Transverse colon (tissue), 4 donors: ENCODE measurements around the gene MME. TPM values are rescaled to one million over a fixed set of nuclear protein-coding genes. Genes with fewer than 3 reads are reported as not detected.

ENCODE experiments used
- DNase-seq: peaks from one replicate; pipeline ENCODE4 v3.0.0-alpha.2; 2019
- H3K27ac ChIP-seq, 4 donors: fragments of 200-600 bp; sonication (generic); 2 replicates each; pipeline ENCODE4 v1.5.1; 2016 to 2018; ENCODE audit warnings: inconsistent platforms in 4 of 4
- H3K27me3 ChIP-seq: fragments of 200-600 bp; sonication (generic); 2 replicates; pipeline ENCODE4 v1.5.1; 2017; ENCODE audit warnings: inconsistent platforms
- H3K36me3 ChIP-seq, 4 donors: fragments of 200-600 bp; sonication (generic); 2 replicates each; pipeline ENCODE4 v1.5.1; 2017 to 2019; ENCODE audit warnings: inconsistent platforms in 4 of 4
- H3K4me1 ChIP-seq, 4 donors: fragments of 200-600 bp; sonication (generic); 2 replicates each; pipeline ENCODE4 v1.5.1; 2017 to 2020; ENCODE audit warnings: inconsistent platforms in 4 of 4
- H3K4me3 ChIP-seq, 4 donors: fragments of 200-600 bp; sonication (generic); 1 replicate in 1 of 4; 2 replicates in 3 of 4; pipeline versions ENCODE4 v1.5.1 to v1.6.1; 2017 to 2019; ENCODE audit warnings: inconsistent platforms in 4 of 4
- H3K9me3 ChIP-seq, 2 donors: fragments of 200-600 bp; sonication (generic); 2 replicates each; pipeline ENCODE4 v1.5.1; 2017 to 2019; ENCODE audit warnings: inconsistent platforms in 2 of 2
- EP300 ChIP-seq: sonication (generic); formaldehyde crosslinking; IDR thresholded peaks from one replicate; pipeline ENCODE4 v1.6.1; 2017; ENCODE audit warnings: antibody characterized with exemption, low read depth
- POLR2A ChIP-seq: fragments of 450-650 bp; IDR thresholded peaks from one replicate; pipeline ENCODE4 v1.6.1; 2016; ENCODE audit warnings: antibody characterized with exemption, mild to moderate bottlenecking, moderate library complexity
- POLR2AphosphoS5 ChIP-seq, 3 donors: sonication (generic); formaldehyde crosslinking; IDR thresholded peaks; one replicate each; pipeline ENCODE4 v1.6.1; 2016; ENCODE audit warnings: antibody characterized with exemption in 3 of 3
- WGBS, 2 donors: methylation state at CpG; one replicate each; pipeline ENCODE4 v1.1.5; 2018; ENCODE audit warnings: low coverage in 1 of 2; 5-methylcytosine and 5-hydroxymethylcytosine counted together
- in situ Hi-C, 4 donors: fragments of 200-750 bp; cut with MboI; loops; one replicate each; pipeline versions ENCODE4 v1.15.0 to v1.15.1; 2017; ENCODE audit warnings: low sequenced_read_pairs in 3 of 4, low pct_ligation_motif_present in 1 of 4, low pct_unique_long_range_greater_than_20kb in 1 of 4
- intact Hi-C: fragments of 100-400 bp; cut with DNase I; formaldehyde crosslinking; loops from one replicate; pipeline ENCODE4 v1.15.1; 2023; ENCODE audit warnings: low total_unique reads
- total RNA-seq, 4 donors: library from RNA; depleted of rRNA; stranded (reverse); fragments of >200 nt; gene quantifications; one replicate each; pipeline ENCODE4 v1.1.0, GENCODE V29; 2016
- TF ChIP-seq, protein P1 (sequence below), 5 experiments: fragments of 200-600 bp in 3 of 5; fragments of 450-650 bp in 2 of 5; sonication (generic) in 3 of 5; IDR thresholded peaks; 1 replicate in 2 of 5; 2 replicates in 3 of 5; pipeline ENCODE4 v1.5.1; 2016 to 2017; ENCODE audit warnings: antibody characterized with exemption in 5 of 5, inconsistent platforms in 3 of 5, mild to moderate bottlenecking in 2 of 5, moderate library complexity in 1 of 5

The MME gene
- total RNA-seq, 4 donors from 2014 or later = 0.82 to 1.1 (median 0.95) TPM; not detected in 1

GRCh38 chr3:155035553-155035952 is 44.6 kb upstream of the MME start:
- no peak for DNase-seq
- H3K4me3 ChIP-seq = no peak overlapping the region
- no peaks in the 10 kb centered on the region for H3K9me3 ChIP-seq
- intact Hi-C loops (no loop called here), in situ Hi-C loops (loop anchor here in 1 of 4 donors (25.0 kb wide), 1 partner anchor 98 kb away; no protein-coding TSS in a partner anchor)
- H3K27ac ChIP-seq = no peak overlapping the region
- WGBS, 2 donors = 82 to 100% methylated on average over 2 of the region's 2 CpGs
- no peaks in the 10 kb centered on the region for H3K27me3 ChIP-seq
- H3K4me1 ChIP-seq = no peaks in the 10 kb centered on the region
- H3K36me3 ChIP-seq = no peaks in the 10 kb centered on the region
- TF ChIP-seq EP300 (no peak), POLR2A (no peak), POLR2AphosphoS5 (IDR thresholded peaks at IDR 0.05) (no peak)
- TF ChIP-seq, protein P1, sequence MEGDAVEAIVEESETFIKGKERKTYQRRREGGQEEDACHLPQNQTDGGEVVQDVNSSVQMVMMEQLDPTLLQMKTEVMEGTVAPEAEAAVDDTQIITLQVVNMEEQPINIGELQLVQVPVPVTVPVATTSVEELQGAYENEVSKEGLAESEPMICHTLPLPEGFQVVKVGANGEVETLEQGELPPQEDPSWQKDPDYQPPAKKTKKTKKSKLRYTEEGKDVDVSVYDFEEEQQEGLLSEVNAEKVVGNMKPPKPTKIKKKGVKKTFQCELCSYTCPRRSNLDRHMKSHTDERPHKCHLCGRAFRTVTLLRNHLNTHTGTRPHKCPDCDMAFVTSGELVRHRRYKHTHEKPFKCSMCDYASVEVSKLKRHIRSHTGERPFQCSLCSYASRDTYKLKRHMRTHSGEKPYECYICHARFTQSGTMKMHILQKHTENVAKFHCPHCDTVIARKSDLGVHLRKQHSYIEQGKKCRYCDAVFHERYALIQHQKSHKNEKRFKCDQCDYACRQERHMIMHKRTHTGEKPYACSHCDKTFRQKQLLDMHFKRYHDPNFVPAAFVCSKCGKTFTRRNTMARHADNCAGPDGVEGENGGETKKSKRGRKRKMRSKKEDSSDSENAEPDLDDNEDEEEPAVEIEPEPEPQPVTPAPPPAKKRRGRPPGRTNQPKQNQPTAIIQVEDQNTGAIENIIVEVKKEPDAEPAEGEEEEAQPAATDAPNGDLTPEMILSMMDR (IDR thresholded peaks at IDR 0.05) = no peak

DNA sequence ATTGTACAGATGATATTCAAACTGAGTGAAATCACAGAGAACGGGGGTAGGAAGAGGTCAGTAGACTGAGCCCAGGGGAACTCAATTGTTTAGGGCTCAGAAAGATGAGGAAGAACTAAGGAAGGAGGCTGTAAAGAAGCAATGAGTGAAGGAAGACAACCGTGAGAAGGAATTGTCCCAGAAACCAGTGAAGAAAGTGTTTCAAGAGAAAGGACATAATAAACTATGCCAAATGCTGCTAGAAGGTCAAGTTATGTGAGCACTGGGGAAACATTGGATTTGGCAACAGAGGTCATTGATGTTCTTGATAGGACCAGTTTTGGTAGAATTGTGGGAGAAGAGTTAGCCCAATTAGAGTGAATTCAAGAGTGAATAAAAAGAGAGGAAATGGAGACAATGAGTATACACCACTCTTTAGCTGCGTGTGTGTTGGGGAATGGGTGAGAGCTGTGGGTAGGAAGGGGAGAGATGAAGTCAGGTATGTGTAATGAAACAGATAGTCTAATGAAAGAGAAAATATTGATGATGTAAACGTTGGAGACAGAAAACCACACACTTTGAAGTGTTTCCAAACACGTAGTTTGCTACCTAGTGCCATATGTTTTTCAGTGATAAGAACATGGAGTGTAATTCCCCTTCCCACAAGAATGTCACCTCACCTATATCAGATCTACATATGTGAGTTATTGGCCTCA is 42.5 kb upstream of the MME start:
- 71 to 79% methylated on average over 5 of the region's 5 CpGs for WGBS, 2 donors
- no peaks in the 10 kb centered on the region for H3K4me1 ChIP-seq
- H3K27me3 ChIP-seq = no peaks in the 10 kb centered on the region
- H3K36me3 ChIP-seq = no peaks in the 10 kb centered on the region
- in situ Hi-C loops = loop anchor here in 1 of 4 donors (25.0 kb wide), 1 partner anchor 100 kb away; no protein-coding TSS in a partner anchor
- intact Hi-C loops = no loop called here
- no peak for TF ChIP-seq POLR2AphosphoS5 (IDR thresholded peaks at IDR 0.05)
- TF ChIP-seq POLR2A = no peak
- TF ChIP-seq, protein P1 (IDR thresholded peaks at IDR 0.05) = no peak
- no peak for TF ChIP-seq EP300
- no peaks in the 10 kb centered on the region for H3K9me3 ChIP-seq
- DNase-seq = no peak
- no peak overlapping the region for H3K27ac ChIP-seq
- H3K4me3 ChIP-seq = no peak overlapping the region

DNA sequence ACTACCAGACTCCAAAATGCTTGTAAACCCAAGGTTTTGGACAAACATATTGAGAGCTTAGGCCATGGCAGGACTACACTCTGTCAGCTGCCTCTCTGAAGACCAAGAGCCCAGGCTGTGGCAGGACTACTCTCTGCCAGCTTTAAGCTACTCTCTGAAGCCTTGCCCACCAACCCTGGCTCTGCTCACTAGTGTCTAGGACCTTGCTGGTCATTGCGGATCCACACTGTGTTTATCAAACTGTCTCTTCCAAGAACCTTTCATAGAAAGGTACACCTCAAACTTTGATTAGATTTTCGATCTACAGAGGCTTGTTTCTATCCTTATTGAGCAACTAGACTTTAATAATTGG is 41.9 kb upstream of the MME start:
- no peak for DNase-seq
- H3K27ac ChIP-seq = no peak overlapping the region
- in situ Hi-C loops (loop anchor here in 1 of 4 donors (25.0 kb wide), 1 partner anchor 101 kb away; no protein-coding TSS in a partner anchor), intact Hi-C loops (no loop called here)
- 67 to 81% methylated on average over 1 to 2 of the region's 2 CpGs for WGBS, 2 donors
- no peaks in the 10 kb centered on the region for H3K27me3 ChIP-seq
- H3K36me3 ChIP-seq = no peaks in the 10 kb centered on the region
- no peaks in the 10 kb centered on the region for H3K9me3 ChIP-seq
- no peaks in the 10 kb centered on the region for H3K4me1 ChIP-seq
- H3K4me3 ChIP-seq = no peak overlapping the region
- TF ChIP-seq EP300 = no peak
- TF ChIP-seq POLR2AphosphoS5 (IDR thresholded peaks at IDR 0.05) = no peak
- no peak for TF ChIP-seq POLR2A
- TF ChIP-seq, protein P1 (IDR thresholded peaks at IDR 0.05) = no peak

DNA sequence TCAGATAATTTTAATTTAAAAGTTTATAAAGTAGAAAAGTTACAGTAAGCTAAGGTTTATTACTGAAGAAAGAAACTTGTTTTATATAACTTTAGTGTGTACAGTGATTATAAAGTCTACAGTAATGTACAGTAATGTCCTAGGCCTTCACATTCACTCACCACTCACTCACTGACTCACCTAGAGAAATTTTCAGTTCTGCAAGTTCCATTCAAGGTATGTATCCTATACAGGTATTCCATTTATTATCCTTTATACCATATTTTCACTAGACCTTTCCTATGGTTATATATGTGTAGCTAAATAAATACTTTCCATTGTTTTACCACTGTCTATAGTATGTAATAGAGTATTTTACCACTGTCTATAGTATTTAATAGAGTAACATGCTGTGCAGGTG is 33.2 kb upstream of the MME start:
- intact Hi-C loops = no loop called here
- TF ChIP-seq, protein P1 (IDR thresholded peaks at IDR 0.05) = no peak
- TF ChIP-seq EP300 (no peak), POLR2A (no peak), POLR2AphosphoS5 (IDR thresholded peaks at IDR 0.05) (no peak)

More for the DNA sequence above, 33.2 kb upstream of the MME start:
- Histone ChIP-seq H3K36me3 (no peaks in the 10 kb centered on the region), H3K9me3 (no peaks in the 10 kb centered on the region), H3K4me1 (no peaks in the 10 kb centered on the region), H3K4me3 (no peak overlapping the region), H3K27ac (no peak overlapping the region), H3K27me3 (no peaks in the 10 kb centered on the region)
- in situ Hi-C loops = loop anchor here in 1 of 4 donors (25.0 kb wide), 1 partner anchor 110 kb away; no protein-coding TSS in a partner anchor
- no peak for DNase-seq
